ENCODE results near the gene GNB5.
"Not testable (repeated sequence)": the region's sequence is repeated elsewhere in the genome, so short reads cannot be mapped to it uniquely, and the experiment has no call there.

The GNB5 gene

DNA sequence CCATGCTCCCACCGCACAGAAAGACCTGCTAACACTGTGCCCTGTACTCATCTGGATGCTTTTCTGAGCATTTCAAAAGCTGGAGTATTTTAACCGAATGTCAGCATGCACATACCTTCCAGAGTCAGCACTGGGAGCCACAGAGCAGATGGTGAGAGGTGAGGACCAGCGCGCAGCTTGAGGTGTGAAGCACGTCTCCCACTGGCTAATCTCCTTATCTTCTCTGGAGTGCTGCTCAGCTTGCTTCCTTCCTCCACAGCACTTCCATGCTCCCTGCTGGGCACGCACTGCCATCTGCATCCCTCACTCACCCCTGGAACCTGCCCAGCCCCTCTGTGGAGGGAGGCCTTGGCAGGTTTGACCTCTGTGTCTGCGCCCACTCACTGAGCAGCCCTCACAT, at the start of gene GNB5:
Gene GNB5 (minus strand): TSS at position 186 of the 400 bp plus-strand sequence. CDS start 6,716 bp downstream, outside the sequence.
- Mint-ChIP-seq H3K27me3 (no peaks in the 10 kb centered on the region), H3K4me3 (no peak within 1 kb of the TSS), H3K27ac (no peak within 1 kb of the TSS), H3K4me1 (ENCODE audit: low read depth) (no peaks in the 10 kb centered on the region), H3K36me3 (ENCODE audit: low read depth) (no peaks in the 10 kb centered on the region), H3K9me3 (no peaks in the 10 kb centered on the region)
- DNase-seq = no peak

DNA sequence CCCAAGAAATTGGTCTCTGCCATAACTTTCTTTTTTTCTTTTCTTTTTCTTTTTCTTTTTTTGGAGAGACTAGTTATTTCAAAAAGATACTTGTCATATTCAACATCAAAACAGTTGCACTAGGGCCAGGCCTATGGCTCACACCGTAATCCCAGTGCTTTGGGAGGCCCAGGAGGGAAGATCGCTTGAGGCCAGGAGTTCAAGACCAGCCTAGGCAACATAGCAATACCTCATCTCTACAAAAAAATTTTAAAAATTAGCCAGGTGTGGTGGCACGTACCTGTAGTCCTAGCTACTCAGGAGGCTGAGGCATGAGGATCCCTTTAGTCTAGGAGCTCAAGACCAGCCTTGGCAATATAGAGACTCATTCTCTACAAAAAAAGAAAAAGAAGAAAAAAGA, 49.0 kb upstream of the GNB5 start:
- Mint-ChIP-seq H3K4me3 (no peak overlapping the region), H3K9me3 (no peaks in the 10 kb centered on the region), H3K4me1 (ENCODE audit: low read depth) (peaks cover 15% of the 10 kb centered on the region), H3K27ac (no peak overlapping the region), H3K27me3 (no peaks in the 10 kb centered on the region), H3K36me3 (ENCODE audit: low read depth) (no peaks in the 10 kb centered on the region)
- DNase-seq = no peak

DNA sequence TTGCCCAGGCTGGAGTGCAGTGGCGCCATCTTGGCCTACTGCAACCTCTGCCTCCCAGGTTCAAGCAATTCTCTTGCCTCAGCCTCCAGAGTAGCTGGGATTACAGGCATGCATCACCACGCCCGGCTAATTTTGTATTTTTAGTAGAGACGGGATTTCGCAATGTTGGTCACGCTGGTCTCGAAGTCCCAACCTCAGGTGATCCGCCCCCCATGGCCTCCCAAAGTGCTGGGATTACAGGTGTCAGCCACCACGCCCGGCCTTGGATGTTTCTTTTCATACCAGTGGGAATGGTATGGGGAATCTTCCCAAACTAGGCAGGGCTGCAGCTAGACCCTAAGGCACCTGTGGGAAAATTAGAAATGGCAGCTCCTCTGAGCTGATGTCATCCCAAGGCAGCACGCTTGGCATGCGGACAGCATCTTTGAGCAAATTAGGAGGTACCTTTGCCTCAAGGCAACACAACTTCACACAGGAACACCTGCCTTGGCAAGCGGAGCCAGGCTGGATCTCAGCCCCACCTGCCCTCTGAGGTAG, 47.9 kb upstream of the GNB5 start:
- H3K9me3 Mint-ChIP-seq; H3K4me3 Mint-ChIP-seq; H3K27me3 Mint-ChIP-seq; H3K36me3 Mint-ChIP-seq (ENCODE audit: low read depth); DNase-seq; H3K27ac Mint-ChIP-seq: not testable (repeated sequence)
- H3K4me1 Mint-ChIP-seq (ENCODE audit: low read depth) = peaks cover 27% of the 10 kb centered on the region

DNA sequence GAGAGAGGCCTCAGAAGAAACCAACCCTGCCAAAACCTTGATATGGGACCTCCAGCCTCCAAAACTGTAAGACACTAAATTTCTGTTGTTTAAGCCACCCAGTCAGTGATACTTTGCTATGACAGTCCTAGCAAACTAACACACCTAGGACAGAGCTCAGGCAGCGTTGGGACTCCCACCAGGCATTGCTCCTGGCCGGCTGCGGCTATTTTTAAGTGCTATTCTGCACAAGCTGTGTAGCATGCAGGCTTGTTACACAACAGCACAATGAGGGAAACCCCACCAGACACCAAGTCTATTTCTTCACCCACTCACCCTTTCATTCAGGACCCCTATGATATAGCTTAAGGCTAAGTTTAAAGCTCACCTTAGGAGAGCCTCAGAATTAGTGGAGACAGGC, 47.0 kb upstream of the GNB5 start:
- Mint-ChIP-seq H3K27ac (no peak overlapping the region), H3K4me3 (no peak overlapping the region), H3K4me1 (ENCODE audit: low read depth) (peaks cover 35% of the 10 kb centered on the region), H3K27me3 (no peaks in the 10 kb centered on the region), H3K9me3 (no peaks in the 10 kb centered on the region), H3K36me3 (ENCODE audit: low read depth) (no peaks in the 10 kb centered on the region)
- DNase-seq = no peak

DNA sequence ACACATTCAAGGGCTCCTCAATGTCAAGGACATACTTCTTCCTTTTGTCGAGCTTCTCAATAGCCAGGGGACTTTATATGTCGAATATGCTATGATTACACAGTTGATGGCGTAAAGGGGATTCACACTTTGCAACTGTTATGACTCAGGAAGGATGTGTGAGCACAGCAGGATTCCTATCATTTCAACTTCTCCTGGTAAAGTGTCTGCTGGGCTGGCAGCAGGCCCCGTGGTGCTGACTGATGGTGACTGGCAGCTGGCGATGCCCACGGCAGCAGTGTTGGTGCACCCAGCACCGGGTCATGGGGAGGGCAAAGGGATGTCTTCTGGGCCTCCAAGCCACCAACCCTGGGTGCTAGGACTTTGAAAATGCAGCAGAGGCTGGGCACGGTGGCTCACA, 44.8 kb upstream of the GNB5 start:
- Mint-ChIP-seq H3K27me3 (no peaks in the 10 kb centered on the region), H3K4me1 (ENCODE audit: low read depth) (peaks cover 40% of the 10 kb centered on the region), H3K36me3 (ENCODE audit: low read depth) (no peaks in the 10 kb centered on the region), H3K9me3 (no peaks in the 10 kb centered on the region), H3K4me3 (no peak overlapping the region), H3K27ac (no peak overlapping the region)
- DNase-seq = no peak

DNA sequence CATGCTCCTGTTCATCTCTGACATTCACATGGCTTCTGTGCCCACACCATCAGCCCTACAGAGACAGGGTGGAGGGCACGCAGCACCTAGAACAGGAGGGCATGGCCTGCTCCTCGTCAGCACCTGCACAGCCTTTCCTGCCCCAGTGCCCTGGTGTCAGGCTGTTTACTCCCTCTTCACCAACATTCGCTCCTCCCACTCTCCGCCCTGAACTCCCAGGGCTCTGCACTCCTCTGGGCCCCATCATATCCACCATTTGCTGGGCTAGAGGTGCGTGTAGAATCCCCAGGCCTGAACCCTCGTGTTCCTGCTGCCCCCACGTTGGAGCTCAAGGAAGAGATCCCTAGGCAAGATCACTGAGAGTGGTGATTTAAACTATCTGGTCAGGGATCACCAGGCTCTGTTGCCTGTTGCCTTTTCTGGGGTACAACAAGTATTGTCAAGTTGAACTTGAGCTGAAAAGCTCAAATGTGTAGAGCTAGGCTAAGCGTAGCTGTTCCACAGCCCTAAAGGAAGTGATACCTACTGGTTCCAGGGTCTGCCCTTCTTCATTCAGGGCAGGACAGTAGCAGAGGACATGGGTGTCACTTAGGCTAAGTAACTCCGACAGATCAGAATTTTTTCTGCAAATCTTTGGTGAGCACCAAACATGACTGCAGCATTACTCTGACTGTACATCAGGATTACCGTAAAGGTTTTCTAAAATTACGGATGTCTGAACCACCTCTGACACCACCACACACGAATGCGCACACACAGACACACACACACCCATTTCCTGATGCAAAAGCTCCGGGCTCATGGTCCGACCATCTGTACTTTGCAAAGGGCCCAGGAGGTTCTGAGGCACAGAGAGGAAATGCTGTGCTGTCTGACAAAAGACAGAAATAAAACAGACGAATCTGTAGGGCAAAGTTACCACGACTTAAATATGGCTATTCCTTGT, 43.7 kb upstream of the GNB5 start:
- Mint-ChIP-seq H3K4me1 (ENCODE audit: low read depth) (peaks cover 40% of the 10 kb centered on the region), H3K4me3 (no peak overlapping the region), H3K9me3 (no peaks in the 10 kb centered on the region), H3K27me3 (no peaks in the 10 kb centered on the region), H3K27ac (peak overlapping the region; percentile 87), H3K36me3 (ENCODE audit: low read depth) (no peaks in the 10 kb centered on the region)
- DNase-seq = peak; percentile 58

DNA sequence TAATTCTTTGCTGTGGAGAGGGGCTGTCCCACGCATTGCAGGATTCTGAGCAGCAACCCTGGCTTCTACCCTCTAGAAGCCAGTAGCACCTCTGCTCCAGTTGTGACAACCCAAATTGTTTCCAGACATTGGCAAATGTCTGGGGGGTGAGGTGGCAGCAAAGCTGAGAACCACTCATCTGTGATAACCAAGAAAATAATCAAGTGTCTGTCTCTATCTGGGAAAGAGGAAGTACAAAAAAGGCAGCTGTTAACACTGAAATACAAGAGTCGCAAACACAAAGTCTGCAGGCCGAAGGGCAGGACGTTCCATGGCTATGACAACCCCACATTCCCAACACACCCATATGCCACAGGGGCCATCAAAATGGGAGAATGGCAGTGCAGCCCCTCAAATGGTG, 42.2 kb upstream of the GNB5 start:
- no peaks in the 10 kb centered on the region for H3K36me3 Mint-ChIP-seq (ENCODE audit: low read depth)
- H3K27me3 Mint-ChIP-seq = no peaks in the 10 kb centered on the region
- H3K9me3 Mint-ChIP-seq = no peaks in the 10 kb centered on the region
- no peak for DNase-seq
- peak overlapping the region; percentile 72 for H3K27ac Mint-ChIP-seq
- H3K4me3 Mint-ChIP-seq = no peak overlapping the region
- H3K4me1 Mint-ChIP-seq (ENCODE audit: low read depth) = peaks cover 40% of the 10 kb centered on the region

DNA sequence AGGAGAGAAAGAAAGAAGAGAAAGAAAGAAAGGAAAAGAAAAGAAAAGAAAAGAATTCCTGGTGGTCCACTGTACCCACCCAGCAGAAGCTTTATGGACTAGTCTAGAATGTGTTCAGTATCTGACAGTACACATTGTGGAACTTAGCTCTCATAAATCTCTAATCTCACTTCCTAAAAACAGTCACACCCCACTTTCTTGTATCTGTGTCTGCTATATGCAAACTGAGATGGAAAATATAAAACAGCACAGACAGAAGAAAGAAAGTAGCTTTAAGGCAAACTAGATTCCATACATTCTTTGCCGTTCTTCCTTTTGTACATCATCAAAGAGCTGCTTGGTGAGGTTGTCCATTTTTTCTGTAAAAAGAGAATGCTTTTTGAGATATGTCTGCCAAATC, 41.1 kb upstream of the GNB5 start:
- Mint-ChIP-seq H3K4me3 (no peak overlapping the region), H3K4me1 (ENCODE audit: low read depth) (peaks cover 43% of the 10 kb centered on the region), H3K9me3 (no peaks in the 10 kb centered on the region), H3K36me3 (ENCODE audit: low read depth) (no peaks in the 10 kb centered on the region), H3K27ac (no peak overlapping the region), H3K27me3 (no peaks in the 10 kb centered on the region)
- no peak for DNase-seq

DNA sequence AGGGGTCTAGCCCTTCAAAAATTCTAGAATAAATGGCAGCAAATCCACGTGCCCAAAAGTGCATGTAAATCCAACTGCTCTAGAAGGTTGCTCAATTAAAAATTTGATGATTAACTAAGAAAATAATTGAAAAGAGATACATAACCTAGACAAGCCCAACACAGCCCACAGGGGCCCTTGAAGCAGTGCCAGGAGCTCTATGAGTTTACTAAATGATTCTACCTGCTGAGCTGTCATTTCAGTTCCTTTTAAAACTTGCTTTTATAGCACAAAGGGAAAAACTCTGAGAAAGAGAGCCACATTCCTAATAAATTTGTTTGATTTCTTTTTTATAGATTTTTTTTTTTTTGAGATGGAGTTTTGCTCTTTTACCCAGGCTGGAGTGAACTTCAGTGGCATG, 38.9 kb upstream of the GNB5 start:
- DNase-seq = no peak
- no peak overlapping the region for H3K27ac Mint-ChIP-seq
- peaks cover 30% of the 10 kb centered on the region for H3K4me1 Mint-ChIP-seq (ENCODE audit: low read depth)
- no peak overlapping the region for H3K4me3 Mint-ChIP-seq
- H3K9me3 Mint-ChIP-seq = no peaks in the 10 kb centered on the region
- H3K36me3 Mint-ChIP-seq (ENCODE audit: low read depth) = no peaks in the 10 kb centered on the region
- no peaks in the 10 kb centered on the region for H3K27me3 Mint-ChIP-seq

DNA sequence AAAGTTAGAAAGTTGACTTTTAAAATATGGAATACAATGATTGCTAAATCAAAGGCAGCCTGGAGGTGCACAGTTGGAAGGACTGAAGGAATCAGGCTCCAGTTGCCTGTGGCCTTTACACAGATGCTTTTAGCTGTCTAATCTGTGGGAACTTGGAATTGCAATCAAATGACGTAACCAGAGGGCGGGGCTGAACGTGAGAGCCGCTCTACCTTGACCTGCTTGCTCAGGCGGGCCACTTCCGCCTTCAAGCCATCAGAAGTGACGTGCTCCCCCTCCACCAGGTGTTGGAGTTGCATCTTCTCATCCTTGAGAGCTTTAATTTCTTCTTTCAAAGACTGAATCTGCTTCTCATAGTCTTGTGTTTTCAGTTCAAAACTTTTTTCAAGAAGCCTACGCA, 37.7 kb upstream of the GNB5 start:
- no peaks in the 10 kb centered on the region for H3K9me3 Mint-ChIP-seq
- no peaks in the 10 kb centered on the region for H3K36me3 Mint-ChIP-seq (ENCODE audit: low read depth)
- DNase-seq = no peak
- no peak overlapping the region for H3K4me3 Mint-ChIP-seq
- no peaks in the 10 kb centered on the region for H3K27me3 Mint-ChIP-seq
- H3K4me1 Mint-ChIP-seq (ENCODE audit: low read depth) = peaks cover 22% of the 10 kb centered on the region
- no peak overlapping the region for H3K27ac Mint-ChIP-seq

DNA sequence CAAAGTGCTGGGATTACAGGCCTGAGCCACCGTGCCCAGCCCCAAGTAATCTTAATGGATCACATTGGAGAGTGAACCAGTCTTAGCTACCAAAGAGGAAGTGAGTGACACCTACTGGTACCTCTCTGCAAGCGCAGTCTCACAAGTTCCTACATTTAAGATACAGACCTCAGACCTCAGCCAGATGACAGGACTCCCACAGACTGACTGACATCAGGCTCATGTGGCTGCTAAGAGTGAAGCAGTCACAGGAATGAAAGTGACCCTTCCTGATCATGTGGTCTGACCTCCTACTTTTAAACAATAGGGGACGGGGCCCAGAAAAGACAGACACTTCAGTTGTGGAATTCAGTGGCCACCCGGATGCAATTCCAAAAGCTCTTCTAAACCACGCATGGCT, 36.3 kb upstream of the GNB5 start:
- Mint-ChIP-seq H3K36me3 (ENCODE audit: low read depth) (no peaks in the 10 kb centered on the region), H3K27ac (no peak overlapping the region), H3K4me3 (no peak overlapping the region), H3K4me1 (ENCODE audit: low read depth) (peaks cover 21% of the 10 kb centered on the region), H3K27me3 (no peaks in the 10 kb centered on the region), H3K9me3 (no peaks in the 10 kb centered on the region)
- peak; percentile 63 for DNase-seq

DNA sequence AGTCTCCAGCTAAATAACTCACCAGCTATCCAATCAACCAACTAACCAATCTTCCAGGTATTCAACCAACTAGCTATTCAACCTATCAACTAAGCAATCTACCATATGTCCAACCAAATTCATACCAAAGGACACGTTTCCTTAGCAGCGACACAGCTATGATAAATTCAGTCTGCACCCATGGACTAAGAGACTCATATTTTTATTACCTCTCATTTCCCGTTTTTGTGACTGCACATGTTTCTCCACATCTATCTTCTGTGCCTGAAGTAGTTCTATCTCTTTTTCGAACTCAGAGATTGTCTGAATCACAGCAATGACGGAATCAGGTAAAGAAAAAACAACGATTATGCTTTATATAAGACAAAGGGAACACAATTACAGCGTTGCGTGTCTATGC, 34.0 kb upstream of the GNB5 start:
- Mint-ChIP-seq H3K4me3 (no peak overlapping the region), H3K4me1 (ENCODE audit: low read depth) (peaks cover 32% of the 10 kb centered on the region), H3K27ac (no peak overlapping the region), H3K27me3 (no peaks in the 10 kb centered on the region), H3K36me3 (ENCODE audit: low read depth) (no peaks in the 10 kb centered on the region), H3K9me3 (no peaks in the 10 kb centered on the region)
- DNase-seq = no peak

DNA sequence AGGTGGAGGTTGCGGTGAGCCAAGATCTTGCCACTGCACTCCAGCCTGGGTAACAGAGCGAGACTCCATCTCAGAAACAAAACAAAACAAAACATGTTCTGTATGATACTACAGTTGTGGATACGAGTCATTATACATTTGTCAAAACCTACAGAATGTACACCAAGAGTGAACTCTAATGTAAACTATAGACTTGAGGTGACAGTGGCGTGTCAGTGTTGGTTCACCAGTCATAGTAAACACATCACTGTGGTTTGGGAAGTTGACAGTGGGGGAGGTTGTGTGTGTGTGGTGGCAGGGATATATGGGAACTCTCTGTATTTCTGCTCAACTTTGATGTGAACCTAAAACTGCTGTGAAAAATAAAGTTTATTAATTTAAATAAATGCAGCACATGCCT, 33.0 kb upstream of the GNB5 start:
- DNase-seq = no peak
- Mint-ChIP-seq H3K36me3 (ENCODE audit: low read depth) (no peaks in the 10 kb centered on the region), H3K4me3 (no peak overlapping the region), H3K4me1 (ENCODE audit: low read depth) (peaks cover 32% of the 10 kb centered on the region), H3K9me3 (no peaks in the 10 kb centered on the region), H3K27ac (no peak overlapping the region), H3K27me3 (no peaks in the 10 kb centered on the region)

DNA sequence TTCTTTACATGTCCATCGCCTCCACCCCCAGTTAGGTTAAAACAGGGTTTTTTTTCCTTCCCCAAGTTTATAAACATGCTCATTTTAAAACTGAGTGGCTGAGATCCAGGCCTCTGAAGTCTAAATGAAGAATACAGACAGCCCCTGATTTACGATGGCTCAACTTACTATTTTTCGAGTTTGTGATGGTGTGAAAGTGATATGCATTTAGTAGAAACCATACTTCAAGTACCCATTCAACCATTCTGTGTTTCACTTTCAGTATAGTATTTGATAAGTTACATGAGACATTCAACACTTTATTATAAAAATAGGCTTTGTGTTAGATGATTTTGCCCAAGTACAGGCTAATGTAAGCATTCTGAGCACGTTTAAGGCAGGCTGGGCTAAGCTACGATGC, 30.5 kb upstream of the GNB5 start:
- Mint-ChIP-seq H3K4me1 (ENCODE audit: low read depth) (peaks cover 30% of the 10 kb centered on the region), H3K9me3 (no peaks in the 10 kb centered on the region), H3K27me3 (no peaks in the 10 kb centered on the region), H3K27ac (peak overlapping the region; percentile 90), H3K4me3 (peak overlapping the region; percentile 65), H3K36me3 (ENCODE audit: low read depth) (no peaks in the 10 kb centered on the region)
- no peak for DNase-seq

DNA sequence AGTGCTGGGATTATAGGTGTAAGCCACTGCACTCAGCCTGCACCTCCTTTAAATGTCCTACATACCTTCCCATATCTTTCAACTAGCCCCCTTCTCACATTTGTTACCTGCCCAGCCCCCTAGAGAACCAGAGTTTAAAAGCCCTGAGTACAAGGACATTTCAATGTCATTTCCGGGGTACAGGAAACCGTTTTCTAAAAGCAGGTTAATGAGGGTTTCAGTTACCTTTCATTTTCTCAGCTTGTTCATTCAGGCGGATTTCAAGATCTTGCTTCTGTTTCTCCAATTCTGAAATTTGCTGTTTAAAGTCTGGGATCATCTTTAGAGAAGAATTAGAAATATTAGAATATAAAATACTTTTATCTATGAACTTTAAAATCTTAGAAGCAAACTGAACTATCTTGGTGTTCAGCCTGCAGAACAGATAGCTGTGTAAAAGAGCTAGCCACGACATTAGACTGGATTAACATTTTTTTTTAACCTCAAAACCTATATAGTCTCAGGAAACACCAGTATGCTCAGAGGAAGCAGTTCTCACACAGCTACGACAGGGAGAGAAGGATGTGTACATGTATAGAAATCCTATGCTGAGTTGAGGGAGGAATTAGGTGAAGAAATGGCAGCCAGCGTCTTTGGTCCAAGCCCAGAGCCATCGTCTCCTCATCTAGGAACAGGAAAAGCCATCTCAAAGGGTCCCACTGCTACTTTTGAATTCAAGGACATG, 29.9 kb upstream of the GNB5 start:
- no peak for DNase-seq
- Mint-ChIP-seq H3K4me3 (peak overlapping the region; percentile 65), H3K4me1 (ENCODE audit: low read depth) (peaks cover 30% of the 10 kb centered on the region), H3K36me3 (ENCODE audit: low read depth) (no peaks in the 10 kb centered on the region), H3K27me3 (no peaks in the 10 kb centered on the region), H3K9me3 (no peaks in the 10 kb centered on the region), H3K27ac (peak overlapping the region; percentile 90)

Data from activated T-cell treated with anti-CD3 and anti-CD28 coated beads, Interleukin-2, amount 50 U/mL, for 24 hours (primary cell).